Brain microvascular endothelial cell (primary cell): ENCODE measurements around the gene PLK3.
"Not testable (repeated sequence)": the region's sequence is repeated elsewhere in the genome, so short reads cannot be mapped to it uniquely, and the experiment has no call there.

ENCODE experiments used
- DNase-seq: peaks from one replicate; pipeline ENCODE4 v3.0.0-alpha.2; 2020
- H3K27ac ChIP-seq: fragments of 250-450 bp; sonication (Bioruptor Pico); 2 replicates; pipeline ENCODE4 v1.5.1; 2020; ENCODE audit warnings: mild to moderate bottlenecking, moderate library complexity
- H3K27me3 ChIP-seq: fragments of 250-450 bp; sonication (Bioruptor Pico); replicated peaks from 2 replicates; pipeline ENCODE4 v1.5.1; 2020; ENCODE audit warnings: mild to moderate bottlenecking
- H3K36me3 ChIP-seq: fragments of 250-450 bp; sonication (Bioruptor Pico); replicated peaks from 2 replicates; pipeline ENCODE4 v1.5.1; 2020; ENCODE audit warnings: mild to moderate bottlenecking
- H3K4me3 ChIP-seq: 2 replicates; pipeline ENCODE4 v1.5.1; 2011; ENCODE audit warnings: low read depth, mild to moderate bottlenecking, control low read depth, low read length, moderate library complexity
- in situ Hi-C: cut with HindIII; loops from 2 replicates; pipeline ENCODE4 v1.10.0; 2017; ENCODE audit warnings: low sequenced_read_pairs, low pct_ligation_motif_present
- TF ChIP-seq, protein P1 (sequence below): IDR thresholded peaks from 2 replicates; pipeline ENCODE4 v1.5.1; 2011; ENCODE audit warnings: low read depth, mild to moderate bottlenecking, moderate library complexity, low read length, control low read depth, inconsistent platforms; ENCODE audit errors: missing control alignments

Gene PLK3

DNA sequence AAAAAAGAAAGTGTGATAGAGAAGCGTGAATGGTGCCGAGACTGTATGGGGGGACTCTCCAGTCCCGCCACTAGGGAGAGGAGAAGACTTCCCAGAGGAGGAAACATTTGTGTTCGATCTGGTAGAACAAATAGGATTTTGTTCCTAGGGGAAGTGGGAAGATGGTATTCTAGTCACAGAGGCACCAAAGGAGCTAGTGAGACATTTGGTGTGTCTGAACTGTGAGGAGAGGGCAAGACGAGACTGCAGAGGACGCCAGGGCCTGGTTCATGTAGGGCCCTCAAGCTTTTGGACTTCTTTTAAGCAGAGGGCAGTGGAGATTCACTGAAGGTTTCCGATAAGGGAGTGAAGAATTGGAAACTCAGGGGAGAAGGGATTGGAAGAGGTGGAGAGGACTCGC is 11.1 kb downstream of the PLK3 start:
- TF ChIP-seq, protein P1, sequence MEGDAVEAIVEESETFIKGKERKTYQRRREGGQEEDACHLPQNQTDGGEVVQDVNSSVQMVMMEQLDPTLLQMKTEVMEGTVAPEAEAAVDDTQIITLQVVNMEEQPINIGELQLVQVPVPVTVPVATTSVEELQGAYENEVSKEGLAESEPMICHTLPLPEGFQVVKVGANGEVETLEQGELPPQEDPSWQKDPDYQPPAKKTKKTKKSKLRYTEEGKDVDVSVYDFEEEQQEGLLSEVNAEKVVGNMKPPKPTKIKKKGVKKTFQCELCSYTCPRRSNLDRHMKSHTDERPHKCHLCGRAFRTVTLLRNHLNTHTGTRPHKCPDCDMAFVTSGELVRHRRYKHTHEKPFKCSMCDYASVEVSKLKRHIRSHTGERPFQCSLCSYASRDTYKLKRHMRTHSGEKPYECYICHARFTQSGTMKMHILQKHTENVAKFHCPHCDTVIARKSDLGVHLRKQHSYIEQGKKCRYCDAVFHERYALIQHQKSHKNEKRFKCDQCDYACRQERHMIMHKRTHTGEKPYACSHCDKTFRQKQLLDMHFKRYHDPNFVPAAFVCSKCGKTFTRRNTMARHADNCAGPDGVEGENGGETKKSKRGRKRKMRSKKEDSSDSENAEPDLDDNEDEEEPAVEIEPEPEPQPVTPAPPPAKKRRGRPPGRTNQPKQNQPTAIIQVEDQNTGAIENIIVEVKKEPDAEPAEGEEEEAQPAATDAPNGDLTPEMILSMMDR = peak; percentile 29
- in situ Hi-C loops = no loop called here
- peak overlapping the region; percentile 99 for H3K27ac ChIP-seq
- H3K4me3 ChIP-seq = no peak overlapping the region
- DNase-seq = no peak
- peaks cover 33% of the 10 kb centered on the region for H3K36me3 ChIP-seq
- H3K27me3 ChIP-seq = no peaks in the 10 kb centered on the region

DNA sequence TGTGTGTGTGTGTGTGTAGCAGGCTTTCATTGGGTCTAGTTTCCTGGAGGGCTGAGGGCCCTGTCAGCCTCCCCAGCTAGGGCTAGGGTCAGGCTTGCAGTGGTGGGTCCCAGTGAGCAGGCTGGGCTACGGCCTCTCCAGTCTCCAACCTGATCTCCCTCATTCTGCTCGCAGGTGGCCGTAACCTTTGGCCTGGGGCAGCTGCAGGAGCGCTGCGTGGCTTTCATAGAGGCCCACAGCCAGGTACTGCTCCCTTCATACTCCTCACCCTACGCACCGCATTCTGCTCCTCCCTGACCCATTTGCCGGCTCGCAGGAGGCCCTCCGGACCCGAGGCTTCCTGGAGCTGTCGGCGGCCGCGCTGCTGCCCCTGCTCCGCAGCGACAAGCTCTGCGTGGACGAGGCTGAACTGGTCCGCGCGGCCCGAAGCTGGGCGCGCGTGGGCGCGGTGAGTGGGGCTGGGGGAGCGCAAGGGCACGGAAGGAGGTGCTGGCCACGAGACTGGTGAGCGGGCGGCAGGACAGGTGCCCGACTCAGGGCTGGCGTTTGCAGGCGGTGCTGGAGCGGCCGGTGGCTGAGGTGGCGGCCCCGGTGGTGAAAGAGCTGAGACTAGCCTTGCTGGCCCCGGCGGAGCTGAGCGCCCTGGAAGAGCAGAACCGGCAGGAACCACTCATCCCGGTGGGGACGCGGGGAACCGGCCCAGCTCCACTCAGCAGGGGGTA is 12.8 kb downstream of the PLK3 start:
- no peaks in the 10 kb centered on the region for H3K27me3 ChIP-seq
- H3K4me3 ChIP-seq = peak overlapping the region; percentile 29
- in situ Hi-C loops = no loop called here
- TF ChIP-seq, protein P1 = no peak
- peaks cover 24% of the 10 kb centered on the region for H3K36me3 ChIP-seq
- DNase-seq = no peak
- H3K27ac ChIP-seq = peak overlapping the region; percentile 30

DNA sequence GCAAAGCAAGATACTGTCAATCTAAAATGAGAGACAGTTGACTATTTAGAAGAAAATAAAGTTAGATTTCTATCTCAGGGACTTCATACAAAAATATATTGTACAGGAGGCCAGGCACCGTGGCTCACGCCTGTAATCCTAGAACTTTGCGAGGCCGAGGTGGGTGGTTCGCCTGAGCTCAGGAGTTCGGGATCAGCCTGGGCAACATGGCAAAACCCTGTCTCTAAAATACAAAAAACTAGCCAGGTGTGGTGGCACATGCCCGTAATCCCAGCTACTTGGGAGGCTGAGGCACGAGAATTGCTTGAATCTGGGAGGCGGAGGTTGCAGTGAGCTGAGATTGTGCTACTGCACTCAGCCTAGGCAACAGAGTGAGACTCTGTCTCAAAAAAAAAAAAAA is 15.7 kb downstream of the PLK3 start:
- in situ Hi-C loops, H3K27ac ChIP-seq: not testable (repeated sequence)

DNA sequence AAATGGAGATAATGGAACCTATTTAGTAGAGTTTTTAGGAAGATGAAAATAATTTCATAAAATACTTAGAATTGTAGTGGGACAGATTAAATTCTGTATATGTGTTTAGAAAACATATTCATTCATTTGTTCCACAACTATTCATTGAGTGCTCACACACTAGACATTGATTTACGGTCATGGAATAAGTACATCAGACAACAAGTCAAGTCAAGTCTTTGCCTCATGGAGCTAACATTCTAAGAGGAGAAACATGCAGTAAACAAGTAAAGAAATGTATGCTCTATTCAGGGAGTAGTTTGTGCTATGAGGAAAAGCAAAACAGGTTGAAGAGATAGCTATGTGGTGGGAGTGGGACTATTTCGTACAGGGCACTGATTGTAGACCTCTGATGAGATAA is 17.1 kb downstream of the PLK3 start:
- TF ChIP-seq, protein P1 = no peak
- Histone ChIP-seq H3K27ac (no peak overlapping the region), H3K27me3 (no peaks in the 10 kb centered on the region), H3K4me3 (no peak overlapping the region), H3K36me3 (peaks cover 21% of the 10 kb centered on the region)
- DNase-seq = no peak
- in situ Hi-C loops = no loop called here

More for the DNA sequence above, 15.7 kb downstream of the PLK3 start:
- peaks cover 24% of the 10 kb centered on the region for H3K36me3 ChIP-seq
- not testable (repeated sequence) for H3K27me3 ChIP-seq, DNase-seq, H3K4me3 ChIP-seq

DNA sequence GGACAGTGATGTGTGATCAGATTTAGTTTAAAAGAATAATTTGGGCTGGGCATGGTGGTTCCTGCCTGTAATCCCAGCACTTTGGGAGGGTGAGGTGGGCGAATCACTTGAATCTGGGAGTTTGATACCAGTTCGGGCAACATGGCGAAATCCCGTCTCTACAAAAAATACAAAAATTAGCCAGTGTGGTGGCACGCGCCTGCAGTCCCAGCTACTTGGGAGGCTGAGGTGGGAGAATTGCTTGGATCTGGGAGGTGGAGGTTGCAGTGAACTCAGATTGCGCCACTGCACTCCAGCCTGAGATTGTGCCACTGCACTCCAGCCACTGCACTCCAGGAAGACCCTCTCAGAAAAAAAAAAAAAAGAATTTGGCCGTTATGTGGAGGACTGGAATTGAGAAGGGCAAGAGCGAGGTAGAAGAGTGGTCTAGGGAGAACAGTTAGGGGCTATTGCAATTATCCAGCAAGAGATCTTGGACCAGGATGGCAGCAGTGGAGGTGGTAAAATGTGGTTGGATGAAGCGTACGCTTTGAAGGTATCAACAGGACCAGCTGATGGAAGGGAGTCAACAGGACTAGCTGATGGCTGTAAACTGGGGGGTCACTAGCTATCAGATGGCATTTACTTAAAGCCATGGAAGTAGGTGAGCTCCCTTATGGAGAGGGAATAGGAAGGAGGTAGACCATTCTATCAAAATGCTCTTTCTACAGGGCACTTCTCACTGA is 17.8 kb downstream of the PLK3 start:
- no peak for DNase-seq
- Histone ChIP-seq H3K36me3 (peaks cover 20% of the 10 kb centered on the region), H3K27ac (no peak overlapping the region), H3K4me3 (no peak overlapping the region), H3K27me3 (no peaks in the 10 kb centered on the region)
- TF ChIP-seq, protein P1 = no peak
- in situ Hi-C loops = no loop called here

DNA sequence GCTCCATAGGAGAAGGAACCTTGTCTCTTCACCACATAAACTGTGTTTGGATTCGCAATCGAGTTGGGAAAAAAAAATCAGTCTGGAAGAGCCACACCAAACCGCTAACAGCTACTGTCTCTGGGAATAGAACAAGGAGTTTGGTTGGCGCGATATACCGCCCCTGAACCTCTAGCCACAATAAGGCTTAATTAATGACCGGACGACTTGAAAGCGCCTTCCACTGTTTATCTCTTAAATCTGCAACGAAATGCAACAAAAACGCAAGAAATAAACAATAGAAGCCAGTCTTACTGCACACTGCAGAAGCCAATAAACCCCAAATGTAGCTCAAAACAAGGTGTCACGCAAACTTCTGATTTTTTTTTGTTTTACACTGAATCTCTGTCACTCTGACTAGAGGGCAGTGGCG is 19.0 kb downstream of the PLK3 start:
- Histone ChIP-seq H3K4me3 (peak overlapping the region; percentile 35), H3K36me3 (peaks cover 11% of the 10 kb centered on the region), H3K27ac (peak overlapping the region; percentile 99), H3K27me3 (no peaks in the 10 kb centered on the region)
- TF ChIP-seq, protein P1 = no peak
- no peak for DNase-seq
- in situ Hi-C loops = no loop called here
